H9 (cell line): Measurements from ENCODE around the gene NALCN. TPM values are rescaled to one million over a fixed set of nuclear protein-coding genes. Genes with fewer than 3 reads are reported as not detected.

Source experiments
- DNase-seq: peaks from one replicate; pipeline ENCODE4 v3.0.0-alpha.2; 2017
- H2AFZ ChIP-seq: one replicate; pipeline ENCODE4 v1.6.1; 2013; ENCODE audit warnings: mild to moderate bottlenecking, low read length, control low read depth, moderate library complexity
- H2AK5ac ChIP-seq: 2 replicates; pipeline ENCODE4 v1.6.1; 2013; ENCODE audit warnings: low read length, control low read depth, mixed read lengths; ENCODE audit not compliant: insufficient read length
- H2BK120ac ChIP-seq: one replicate; pipeline ENCODE4 v1.6.1; 2013; ENCODE audit warnings: low read depth, mild to moderate bottlenecking, low read length, control low read depth, inconsistent platforms; ENCODE audit not compliant: poor library complexity, severe bottlenecking
- H2BK12ac ChIP-seq: 2 replicates; pipeline ENCODE4 v1.6.1; 2013; ENCODE audit warnings: low read length, control low read depth, mixed read lengths, low read depth; ENCODE audit not compliant: insufficient read length
- H2BK15ac ChIP-seq: 2 replicates; pipeline ENCODE4 v1.6.1; 2013; ENCODE audit warnings: low read depth, low read length, control low read depth
- H2BK20ac ChIP-seq: one replicate; pipeline ENCODE4 v1.6.1; 2013; ENCODE audit warnings: low read depth, mild to moderate bottlenecking, low read length, control low read depth, inconsistent platforms; ENCODE audit not compliant: poor library complexity, severe bottlenecking
- H2BK5ac ChIP-seq: 2 replicates; pipeline ENCODE4 v1.6.1; 2013; ENCODE audit warnings: low read length, control low read depth, mixed read lengths; ENCODE audit not compliant: insufficient read length
- H3K14ac ChIP-seq: 2 replicates; pipeline ENCODE4 v1.6.1; 2013; ENCODE audit warnings: low read length, control low read depth; ENCODE audit not compliant: insufficient read depth
- H3K18ac ChIP-seq: 2 replicates; pipeline ENCODE4 v1.6.1; 2013; ENCODE audit warnings: low read depth, mild to moderate bottlenecking, mixed read lengths, low read length, control low read depth; ENCODE audit not compliant: insufficient read length
- H3K23ac ChIP-seq: 2 replicates; pipeline ENCODE4 v1.6.1; 2013; ENCODE audit warnings: low read length, control low read depth, mixed read lengths, low read depth; ENCODE audit not compliant: insufficient read length
- H3K23me2 ChIP-seq: 2 replicates; pipeline ENCODE4 v1.6.1; 2013; ENCODE audit warnings: low read depth, mild to moderate bottlenecking, mixed read lengths, low read length, control low read depth; ENCODE audit not compliant: insufficient read length, poor library complexity, severe bottlenecking
- H3K27ac ChIP-seq: 2 replicates; pipeline ENCODE4 v1.5.1; 2013; ENCODE audit warnings: low read length, control low read depth, mixed read lengths, low read depth; ENCODE audit not compliant: insufficient read length
- H3K27me3 ChIP-seq: 2 replicates; pipeline ENCODE4 v1.6.1; 2013; ENCODE audit warnings: low read length, control low read depth, inconsistent platforms; ENCODE audit not compliant: insufficient read depth
- H3K4ac ChIP-seq: 2 replicates; pipeline ENCODE4 v1.6.1; 2013; ENCODE audit warnings: low read depth, mild to moderate bottlenecking, control low read depth, inconsistent platforms, low read length, moderate library complexity
- H3K4me1 ChIP-seq: 2 replicates; pipeline ENCODE4 v1.6.1; 2013; ENCODE audit warnings: low read length, control low read depth, inconsistent platforms; ENCODE audit not compliant: insufficient read depth
- H3K4me2 ChIP-seq: 2 replicates; pipeline ENCODE4 v1.6.1; 2013; ENCODE audit warnings: low read length, control low read depth, mixed read lengths; ENCODE audit not compliant: insufficient read length, insufficient read depth
- H3K56ac ChIP-seq: 2 replicates; pipeline ENCODE4 v1.6.1; 2013; ENCODE audit warnings: low read depth, mild to moderate bottlenecking, mixed read lengths, low read length, control low read depth; ENCODE audit not compliant: insufficient read length
- H3K79me1 ChIP-seq: 2 replicates; pipeline ENCODE4 v1.6.1; 2013; ENCODE audit warnings: low read depth, mild to moderate bottlenecking, moderate library complexity, low read length, control low read depth, inconsistent platforms; ENCODE audit not compliant: insufficient read depth, poor library complexity, severe bottlenecking
- H3K79me2 ChIP-seq: 2 replicates; pipeline ENCODE4 v1.6.1; 2013; ENCODE audit warnings: low read length, control low read depth, inconsistent platforms; ENCODE audit not compliant: insufficient read depth
- H3K9ac ChIP-seq: 2 replicates; pipeline ENCODE4 v1.6.1; 2013; ENCODE audit warnings: low read length, control low read depth, mixed read lengths; ENCODE audit not compliant: insufficient read length; ENCODE audit errors: extremely low read depth
- H3K9me3 ChIP-seq: one replicate; pipeline ENCODE4 v1.6.1; 2013; ENCODE audit warnings: low read depth, low read length, inconsistent platforms; ENCODE audit not compliant: control insufficient read depth
- H3T11ph ChIP-seq: one replicate; pipeline ENCODE4 v1.6.1; 2013; ENCODE audit warnings: mild to moderate bottlenecking, low read length, control low read depth, inconsistent platforms
- H4K20me1 ChIP-seq: one replicate; pipeline ENCODE4 v1.6.1; 2013; ENCODE audit not compliant: control insufficient read depth, insufficient read length, insufficient read depth
- H4K5ac ChIP-seq: 2 replicates; pipeline ENCODE4 v1.6.1; 2013; ENCODE audit warnings: low read depth, mild to moderate bottlenecking, mixed read lengths, low read length, control low read depth; ENCODE audit not compliant: insufficient read length
- H4K8ac ChIP-seq: replicated peaks from 2 replicates; pipeline ENCODE4 v1.6.1; 2013; ENCODE audit warnings: low read length, control low read depth, mixed read lengths, low read depth; ENCODE audit not compliant: insufficient read length
- H4K91ac ChIP-seq: 2 replicates; pipeline ENCODE4 v1.6.1; 2013; ENCODE audit warnings: low read depth, mild to moderate bottlenecking, moderate library complexity, mixed read lengths, low read length, control low read depth; ENCODE audit not compliant: insufficient read length
- H3K27ac Mint-ChIP-seq, 3 experiments: 2 replicates in 2 of 3; 3 replicates in 1 of 3; pipeline ENCODE4 v1.8.0; 2020 to 2021; ENCODE audit warnings: mixed read lengths in 3 of 3, mild to moderate bottlenecking in 1 of 3, moderate library complexity in 1 of 3
- H3K27me3 Mint-ChIP-seq: 2 replicates; pipeline ENCODE4 v1.8.0; 2021; ENCODE audit warnings: low read depth, mild to moderate bottlenecking, moderate library complexity, mixed read lengths
- H3K36me3 Mint-ChIP-seq, 3 experiments: 2 replicates in 2 of 3; 3 replicates in 1 of 3; pipeline ENCODE4 v1.8.0; 2020 to 2021; ENCODE audit warnings: low read depth in 3 of 3, mixed read lengths in 3 of 3; ENCODE audit not compliant: insufficient read depth in 1 of 3
- H3K4me1 Mint-ChIP-seq, 2 experiments: 2 replicates each; pipeline ENCODE4 v1.8.0; 2020; ENCODE audit warnings: mixed read lengths in 2 of 2
- H3K4me3 Mint-ChIP-seq, 2 experiments: 2 replicates in 1 of 2; 3 replicates in 1 of 2; pipeline ENCODE4 v1.8.0; 2020 to 2021; ENCODE audit warnings: mild to moderate bottlenecking in 2 of 2, mixed read lengths in 2 of 2, moderate library complexity in 1 of 2
- H3K9me3 Mint-ChIP-seq, 2 experiments: 2 replicates in 1 of 2; 3 replicates in 1 of 2; pipeline ENCODE4 v1.8.0; 2020; ENCODE audit warnings: mild to moderate bottlenecking in 2 of 2, mixed read lengths in 2 of 2, moderate library complexity in 1 of 2
- WGBS: extraction: QIAGEN DNeasy Blood & Tissue Kit; methylation state at CpG from one replicate; pipeline ENCODE4 v1.1.7; 2013; ENCODE audit warnings: missing lambda C conversion rate, low lambda C conversion rate, mixed read lengths; ENCODE audit not compliant: insufficient read length; ENCODE audit errors: extremely low coverage; 5-methylcytosine and 5-hydroxymethylcytosine counted together
- total RNA-seq: library from RNA; stranded (reverse); gene quantifications from 2 replicates; pipeline ENCODE4 v1.2.1, GENCODE V29; 2021
- TF ChIP-seq, protein P1 (sequence below): fragments of 200-600 bp; sonication (generic); conservative IDR thresholded peaks from 3 replicates; pipeline ENCODE4 v1.8.0; 2021; ENCODE audit warnings: antibody characterized with exemption, mild to moderate bottlenecking

Gene NALCN
- total RNA-seq, 1 experiment from 2014 or later: 0.09 TPM

DNA sequence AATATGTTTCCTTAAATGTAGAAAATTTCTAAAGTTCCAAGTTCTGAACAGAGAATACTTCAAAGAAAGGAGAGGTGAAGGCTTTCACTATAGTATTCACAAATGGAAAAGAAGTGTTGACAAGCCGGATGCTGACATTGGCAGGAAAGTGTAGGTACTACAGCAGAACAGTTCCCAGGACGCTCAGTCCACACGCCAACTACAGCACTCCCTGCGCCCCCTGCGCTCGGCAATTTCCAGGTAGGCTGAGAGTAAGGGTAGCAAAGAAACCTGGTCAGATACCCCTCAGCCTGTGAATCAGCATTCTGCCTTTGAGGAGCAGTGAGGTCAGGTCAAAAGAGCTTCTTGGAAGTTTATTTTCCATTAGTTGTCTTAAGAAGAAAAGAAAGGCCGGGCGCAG lies 115.3 kb downstream of the NALCN start:
- Histone ChIP-seq H3K56ac (no peak overlapping the region), H3K18ac (no peak overlapping the region), H3K79me2 (no peaks in the 10 kb centered on the region), H4K91ac (no peak overlapping the region), H2BK12ac (no peak overlapping the region), H3K23ac (no peak overlapping the region), H3K4me2 (no peak overlapping the region), H2BK20ac (no peak overlapping the region), H3K23me2 (no peaks in the 10 kb centered on the region), H4K5ac (no peak overlapping the region), H2AFZ (no peak overlapping the region), H2BK120ac (no peak overlapping the region), H2BK15ac (no peak overlapping the region), H3K27me3 (no peaks in the 10 kb centered on the region), H3K14ac (no peak overlapping the region), H3K9me3 (no peaks in the 10 kb centered on the region), H3K4me1 (no peaks in the 10 kb centered on the region), H3T11ph (no peak overlapping the region), H3K79me1 (no peaks in the 10 kb centered on the region), H4K8ac (no peak overlapping the region), H3K4ac (no peak overlapping the region), H4K20me1 (no peaks in the 10 kb centered on the region), H3K9ac (no peak overlapping the region), H3K27ac (no peak overlapping the region), H2AK5ac (no peak overlapping the region), H2BK5ac (no peak overlapping the region)
- TF ChIP-seq, protein P1, sequence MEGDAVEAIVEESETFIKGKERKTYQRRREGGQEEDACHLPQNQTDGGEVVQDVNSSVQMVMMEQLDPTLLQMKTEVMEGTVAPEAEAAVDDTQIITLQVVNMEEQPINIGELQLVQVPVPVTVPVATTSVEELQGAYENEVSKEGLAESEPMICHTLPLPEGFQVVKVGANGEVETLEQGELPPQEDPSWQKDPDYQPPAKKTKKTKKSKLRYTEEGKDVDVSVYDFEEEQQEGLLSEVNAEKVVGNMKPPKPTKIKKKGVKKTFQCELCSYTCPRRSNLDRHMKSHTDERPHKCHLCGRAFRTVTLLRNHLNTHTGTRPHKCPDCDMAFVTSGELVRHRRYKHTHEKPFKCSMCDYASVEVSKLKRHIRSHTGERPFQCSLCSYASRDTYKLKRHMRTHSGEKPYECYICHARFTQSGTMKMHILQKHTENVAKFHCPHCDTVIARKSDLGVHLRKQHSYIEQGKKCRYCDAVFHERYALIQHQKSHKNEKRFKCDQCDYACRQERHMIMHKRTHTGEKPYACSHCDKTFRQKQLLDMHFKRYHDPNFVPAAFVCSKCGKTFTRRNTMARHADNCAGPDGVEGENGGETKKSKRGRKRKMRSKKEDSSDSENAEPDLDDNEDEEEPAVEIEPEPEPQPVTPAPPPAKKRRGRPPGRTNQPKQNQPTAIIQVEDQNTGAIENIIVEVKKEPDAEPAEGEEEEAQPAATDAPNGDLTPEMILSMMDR: no peak
- WGBS: no CpG with 5 or more reads among the region's 8 CpGs
- no peaks in the 10 kb centered on the region for H3K9me3 Mint-ChIP-seq
- no peaks in the 10 kb centered on the region for H3K27me3 Mint-ChIP-seq
- no peak overlapping the region for H3K27ac Mint-ChIP-seq
- no peak overlapping the region for H3K4me3 Mint-ChIP-seq
- DNase-seq: no peak
- no peaks in the 10 kb centered on the region for H3K4me1 Mint-ChIP-seq
- H3K36me3 Mint-ChIP-seq: no peaks in the 10 kb centered on the region
